Tibial artery (tissue), 4 donors: Measurements from ENCODE around the gene PDIA5.
A peak's percentile ranks its signal among the peaks of the same experiment; 100 is the strongest.

Source experiments
- DNase-seq, 2 donors: peaks; one replicate each; pipeline ENCODE4 v3.0.0-alpha.2; 2019
- H3K27ac ChIP-seq, 2 donors: fragments of 200-600 bp; sonication (generic) in 1 of 2; 1 replicate in 1 of 2; 2 replicates in 1 of 2; pipeline ENCODE4 v1.5.1; 2018 to 2019; ENCODE audit warnings: mild to moderate bottlenecking in 1 of 2
- H3K27me3 ChIP-seq, 2 donors: fragments of 200-600 bp; sonication (generic) in 1 of 2; one replicate each; pipeline versions ENCODE4 v1.5.1 to v1.6.0; 2016 to 2019
- H3K36me3 ChIP-seq, 3 donors: fragments of 200-600 bp; sonication (generic) in 2 of 3; one replicate each; pipeline ENCODE4 v1.5.1; 2016 to 2019; ENCODE audit warnings: mild to moderate bottlenecking in 2 of 3
- H3K4me1 ChIP-seq, 4 donors: fragments of 200-600 bp; sonication (generic) in 2 of 4; 1 replicate in 3 of 4; 2 replicates in 1 of 4; pipeline ENCODE4 v1.5.1; 2016 to 2019
- H3K4me3 ChIP-seq, 2 donors: fragments of 200-600 bp; sonication (generic) in 1 of 2; 1 replicate in 1 of 2; 2 replicates in 1 of 2; pipeline ENCODE4 v1.5.1; 2018 to 2019; ENCODE audit warnings: mild to moderate bottlenecking in 2 of 2
- H3K9me3 ChIP-seq, 3 donors: fragments of 200-600 bp; sonication (generic) in 1 of 3; one replicate each; pipeline ENCODE4 v1.5.1; 2016 to 2019
- CTCF ChIP-seq, 2 experiments: fragments of 200-600 bp in 1 of 2; fragments of 450-650 bp in 1 of 2; IDR thresholded peaks; one replicate each; pipeline ENCODE4 v1.5.1; 2017 to 2019; ENCODE audit warnings: antibody characterized with exemption in 2 of 2, mild to moderate bottlenecking in 1 of 2, moderate library complexity in 1 of 2
- intact Hi-C: fragments of 100-400 bp; cut with DNase I; formaldehyde crosslinking; loops from one replicate; pipeline ENCODE4 v1.15.0; 2023; ENCODE audit warnings: low total_unique reads

Gene PDIA5

GRCh38 chr3:123050666-123051065 lies 16.2 kb upstream of the PDIA5 start:
- no peak for TF ChIP-seq CTCF (IDR thresholded peaks at IDR 0.05)
- H3K4me3 ChIP-seq = no peak overlapping the region
- H3K36me3 ChIP-seq = no peaks in the 10 kb centered on the region
- no peak overlapping the region for H3K27ac ChIP-seq
- no peak for DNase-seq
- intact Hi-C loops = no loop called here
- no peaks in the 10 kb centered on the region for H3K9me3 ChIP-seq
- H3K27me3 ChIP-seq = no peaks in the 10 kb centered on the region
- peaks cover 0 to 43% (median 25%) of the 10 kb centered on the region in 4 donors for H3K4me1 ChIP-seq

GRCh38 chr3:123053107-123053506 lies 13.7 kb upstream of the PDIA5 start:
- Histone ChIP-seq H3K9me3 (no peaks in the 10 kb centered on the region), H3K4me1 (peaks cover 0 to 31% (median 17%) of the 10 kb centered on the region in 4 donors), H3K27me3 (no peaks in the 10 kb centered on the region), H3K4me3 (no peak overlapping the region), H3K27ac (peak overlapping the region; percentile 58 to 63), H3K36me3 (no peaks in the 10 kb centered on the region)
- TF ChIP-seq CTCF (IDR thresholded peaks at IDR 0.05) = no peak
- intact Hi-C loops = no loop called here
- DNase-seq = no peak

- no peak overlapping the region for H3K4me3 ChIP-seq
- H3K27ac ChIP-seq = peak overlapping the region; percentile 58 to 63
- H3K27me3 ChIP-seq = no peaks in the 10 kb centered on the region
- H3K9me3 ChIP-seq = no peaks in the 10 kb centered on the region
- DNase-seq = peak in 1 of 2 donors; percentile 81
- intact Hi-C loops = no loop called here
- H3K36me3 ChIP-seq = no peaks in the 10 kb centered on the region
- peaks cover 0 to 31% (median 17%) of the 10 kb centered on the region in 4 donors for H3K4me1 ChIP-seq
- TF ChIP-seq CTCF (IDR thresholded peaks at IDR 0.05) = no peak
Observed at GRCh38 chr3:123054109-123054778, 12.6 kb upstream of the PDIA5 start.

GRCh38 chr3:123054931-123055330 lies 11.9 kb upstream of the PDIA5 start:
- intact Hi-C loops = no loop called here
- no peak for DNase-seq

GRCh38 chr3:123055352-123055751 lies 11.5 kb upstream of the PDIA5 start:
- Histone ChIP-seq H3K9me3 (no peaks in the 10 kb centered on the region), H3K36me3 (no peaks in the 10 kb centered on the region), H3K27ac (peak overlapping the region; percentile 58 to 63), H3K27me3 (no peaks in the 10 kb centered on the region), H3K4me1 (peaks cover 0 to 31% (median 17%) of the 10 kb centered on the region in 4 donors), H3K4me3 (no peak overlapping the region)
- intact Hi-C loops = no loop called here
- no peak for DNase-seq
- TF ChIP-seq CTCF (IDR thresholded peaks at IDR 0.05) = no peak

More at GRCh38 chr3:123054931-123055330, 11.9 kb upstream of the PDIA5 start:
- Histone ChIP-seq H3K36me3 (no peaks in the 10 kb centered on the region), H3K4me1 (peaks cover 0 to 31% (median 17%) of the 10 kb centered on the region in 4 donors), H3K27me3 (no peaks in the 10 kb centered on the region), H3K9me3 (no peaks in the 10 kb centered on the region), H3K4me3 (no peak overlapping the region), H3K27ac (peak overlapping the region; percentile 58 to 63)
- TF ChIP-seq CTCF (IDR thresholded peaks at IDR 0.05) = no peak
